8988T (cell line): Measurements from ENCODE around the gene ZNF677.
"Not testable (repeated sequence)": the region's sequence is repeated elsewhere in the genome, so short reads cannot be mapped to it uniquely, and the experiment has no call there.

Source experiments
- DNase-seq: peaks from one replicate; pipeline ENCODE4 v3.0.0; 2011

The ZNF677 gene

GRCh38 chr19:53192771-53193534 is 61.7 kb downstream of the ZNF677 start, which contains the start of gene ZNF665:
Gene ZNF665, minus strand, starts transcription at chr19:53193358. Its CDS starts 10,460 bp downstream, at chr19:53182898.
- no peak for DNase-seq

DNA sequence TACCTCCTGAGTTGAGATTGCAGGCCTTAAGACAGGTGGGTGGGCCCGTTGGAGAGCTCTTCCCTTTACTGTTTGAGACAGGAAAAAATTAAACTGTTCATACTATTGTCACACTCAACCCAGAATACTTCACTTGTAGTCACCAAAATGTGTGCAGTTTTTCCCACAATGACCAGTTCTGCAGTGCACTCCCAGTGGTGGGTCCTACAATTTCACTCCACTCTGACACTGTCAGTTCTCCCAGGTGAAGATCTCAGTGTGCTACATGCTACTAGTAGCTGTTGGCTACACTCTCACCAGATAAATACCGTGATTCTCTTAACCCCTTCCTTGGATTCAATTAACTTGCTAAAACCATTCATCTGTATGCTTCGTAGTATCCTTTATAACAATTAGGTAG is 64.4 kb downstream of the ZNF677 start:
- no peak for DNase-seq

- DNase-seq: not testable (repeated sequence)
Measured at GRCh38 chr19:53189691-53190198, 64.9 kb downstream of the ZNF677 start.
